ENCODE data around the gene ARNT2.

The ARNT2 gene

GRCh38 chr15:80468796-80469195, 64.6 kb downstream of the ARNT2 start:
- DNase-seq, result no peak

- DNase-seq, result no peak
Measured at GRCh38 chr15:80471881-80472280, 67.7 kb downstream of the ARNT2 start.

- DNase-seq, result no peak
Measured at GRCh38 chr15:80473286-80474223, 69.4 kb downstream of the ARNT2 start.

- no peak for DNase-seq
Measured at GRCh38 chr15:80474224-80475215, 70.3 kb downstream of the ARNT2 start.

- no peak for DNase-seq
Measured at GRCh38 chr15:80475572-80475971, 71.4 kb downstream of the ARNT2 start.

GRCh38 chr15:80476036-80476435, 71.9 kb downstream of the ARNT2 start:
- DNase-seq, result no peak

GRCh38 chr15:80478075-80478474, 73.9 kb downstream of the ARNT2 start:
- no peak for DNase-seq

GRCh38 chr15:80479191-80479590, 75.0 kb downstream of the ARNT2 start:
- no peak for DNase-seq

- no peak for DNase-seq
Measured at GRCh38 chr15:80480171-80480811, 76.1 kb downstream of the ARNT2 start.

GRCh38 chr15:80480909-80481308, 76.7 kb downstream of the ARNT2 start:
- DNase-seq, result no peak

GRCh38 chr15:80482696-80483095, 78.5 kb downstream of the ARNT2 start:
- DNase-seq, result no peak

- no peak for DNase-seq
Measured at GRCh38 chr15:80483725-80484161, 79.6 kb downstream of the ARNT2 start.

GRCh38 chr15:80484333-80484864, 80.2 kb downstream of the ARNT2 start:
- DNase-seq, result no peak

- DNase-seq, result no peak
Measured at GRCh38 chr15:80485370-80486164, 81.4 kb downstream of the ARNT2 start.

- no peak for DNase-seq
Measured at GRCh38 chr15:80487839-80488390, 83.7 kb downstream of the ARNT2 start.

- no peak for DNase-seq
Measured at GRCh38 chr15:80489030-80489594, 84.9 kb downstream of the ARNT2 start.

- DNase-seq, result no peak
Measured at GRCh38 chr15:80490431-80490990, 86.3 kb downstream of the ARNT2 start.

- DNase-seq, result no peak
Measured at GRCh38 chr15:80491163-80491847, 87.1 kb downstream of the ARNT2 start.

- no peak for DNase-seq
Measured at GRCh38 chr15:80492409-80492808, 88.2 kb downstream of the ARNT2 start.

- DNase-seq, result no peak
Measured at GRCh38 chr15:80492874-80493273, 88.7 kb downstream of the ARNT2 start.

All from stimulated activated naive CD4-positive, alpha-beta T cell treated with Interleukin-2 at 50 U/mL for 16 hours (primary cell).